GM12864 (cell line): Measurements from ENCODE around the gene ASB12.
"Not testable (repeated sequence)": the region's sequence is repeated elsewhere in the genome, so short reads cannot be mapped to it uniquely, and the experiment has no call there.

Source experiments
- DNase-seq: peaks from one replicate; pipeline ENCODE4 v3.0.0-alpha.2; 2011; ENCODE audit warnings: low read depth
- H3K4me3 ChIP-seq: 2 replicates; pipeline ENCODE4 v1.5.1; 2011; ENCODE audit warnings: mild to moderate bottlenecking, low read depth, low read length, control low read depth
- TF ChIP-seq, protein P1 (sequence below): IDR thresholded peaks from 2 replicates; pipeline ENCODE4 v1.5.1; 2011; ENCODE audit warnings: low read depth, mild to moderate bottlenecking, moderate library complexity, low read length, control low read depth, inconsistent platforms; ENCODE audit errors: missing control alignments

Gene ASB12, protein sequence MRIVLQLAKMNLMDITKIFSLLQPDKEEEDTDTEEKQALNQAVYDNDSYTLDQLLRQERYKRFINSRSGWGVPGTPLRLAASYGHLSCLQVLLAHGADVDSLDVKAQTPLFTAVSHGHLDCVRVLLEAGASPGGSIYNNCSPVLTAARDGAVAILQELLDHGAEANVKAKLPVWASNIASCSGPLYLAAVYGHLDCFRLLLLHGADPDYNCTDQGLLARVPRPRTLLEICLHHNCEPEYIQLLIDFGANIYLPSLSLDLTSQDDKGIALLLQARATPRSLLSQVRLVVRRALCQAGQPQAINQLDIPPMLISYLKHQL

DNA sequence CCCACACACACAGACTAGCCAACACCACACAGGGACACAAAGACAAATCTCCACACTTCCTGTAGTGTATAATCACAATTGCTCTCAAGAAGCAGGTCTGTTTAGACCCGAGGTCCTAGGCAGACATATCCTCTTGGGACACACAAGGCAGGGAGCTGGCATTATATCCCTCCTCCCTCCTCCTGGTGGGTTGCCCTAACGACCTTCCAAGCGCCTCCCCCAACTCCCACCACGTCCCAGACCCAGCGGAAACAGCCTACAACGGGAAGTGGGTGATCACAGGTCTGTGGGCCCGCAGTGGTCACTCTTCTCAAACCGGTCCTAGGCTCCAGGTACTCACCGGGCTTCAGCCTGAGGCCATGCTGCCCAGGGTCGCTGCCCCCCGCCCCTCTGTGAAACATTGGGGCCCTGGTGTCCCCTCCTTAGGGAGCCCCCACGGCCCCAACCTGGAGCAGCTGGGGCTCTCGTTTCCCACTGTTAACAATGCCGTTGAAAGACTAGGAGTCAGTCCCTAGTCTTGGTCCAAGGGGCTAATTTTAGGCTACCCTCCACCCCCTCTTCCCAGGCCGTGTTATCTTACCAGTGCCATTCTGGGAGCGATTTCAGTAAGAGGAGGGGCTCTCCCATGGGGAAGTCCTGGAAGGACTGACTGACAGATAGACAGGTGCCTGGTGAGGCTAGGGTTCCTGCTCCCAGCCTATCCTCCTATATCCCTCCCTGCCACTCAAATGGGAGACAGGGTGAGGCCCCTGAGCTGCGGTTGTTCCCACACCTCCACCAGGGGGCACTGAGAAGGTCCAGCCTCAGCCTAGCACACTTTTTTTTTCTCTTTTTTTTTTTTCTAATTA, at the start of gene ASB12:
TSS of gene ASB12 (minus strand) at position 485 of the 848 bp plus-strand sequence. CDS start 4,957 bp downstream, outside the sequence.
- no peak for DNase-seq
- TF ChIP-seq, protein P1, sequence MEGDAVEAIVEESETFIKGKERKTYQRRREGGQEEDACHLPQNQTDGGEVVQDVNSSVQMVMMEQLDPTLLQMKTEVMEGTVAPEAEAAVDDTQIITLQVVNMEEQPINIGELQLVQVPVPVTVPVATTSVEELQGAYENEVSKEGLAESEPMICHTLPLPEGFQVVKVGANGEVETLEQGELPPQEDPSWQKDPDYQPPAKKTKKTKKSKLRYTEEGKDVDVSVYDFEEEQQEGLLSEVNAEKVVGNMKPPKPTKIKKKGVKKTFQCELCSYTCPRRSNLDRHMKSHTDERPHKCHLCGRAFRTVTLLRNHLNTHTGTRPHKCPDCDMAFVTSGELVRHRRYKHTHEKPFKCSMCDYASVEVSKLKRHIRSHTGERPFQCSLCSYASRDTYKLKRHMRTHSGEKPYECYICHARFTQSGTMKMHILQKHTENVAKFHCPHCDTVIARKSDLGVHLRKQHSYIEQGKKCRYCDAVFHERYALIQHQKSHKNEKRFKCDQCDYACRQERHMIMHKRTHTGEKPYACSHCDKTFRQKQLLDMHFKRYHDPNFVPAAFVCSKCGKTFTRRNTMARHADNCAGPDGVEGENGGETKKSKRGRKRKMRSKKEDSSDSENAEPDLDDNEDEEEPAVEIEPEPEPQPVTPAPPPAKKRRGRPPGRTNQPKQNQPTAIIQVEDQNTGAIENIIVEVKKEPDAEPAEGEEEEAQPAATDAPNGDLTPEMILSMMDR: no peak
- H3K4me3 ChIP-seq: no peak within 1 kb of the TSS

DNA sequence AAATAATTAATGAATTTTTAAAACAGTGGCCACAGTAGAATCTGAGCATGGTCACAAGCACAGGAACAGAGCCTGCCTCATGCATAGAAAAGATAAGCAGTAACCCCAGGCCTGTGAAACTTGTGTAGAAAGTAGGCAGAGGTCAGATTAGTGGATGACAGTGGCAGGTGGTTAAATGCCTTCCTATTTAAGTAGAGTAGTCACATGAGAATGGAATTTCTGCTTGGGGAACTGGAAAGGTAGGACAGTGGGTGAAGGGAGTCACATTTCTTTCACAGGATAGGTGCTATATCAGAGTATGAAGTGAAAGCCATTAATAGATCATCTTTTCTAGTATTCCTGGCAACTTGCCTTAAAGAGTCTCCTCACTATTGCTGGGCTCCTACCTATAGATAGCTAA, 34.9 kb upstream of the ASB12 start:
- TF ChIP-seq, protein P1: no peak
- no peak for DNase-seq
- no peak overlapping the region for H3K4me3 ChIP-seq

DNA sequence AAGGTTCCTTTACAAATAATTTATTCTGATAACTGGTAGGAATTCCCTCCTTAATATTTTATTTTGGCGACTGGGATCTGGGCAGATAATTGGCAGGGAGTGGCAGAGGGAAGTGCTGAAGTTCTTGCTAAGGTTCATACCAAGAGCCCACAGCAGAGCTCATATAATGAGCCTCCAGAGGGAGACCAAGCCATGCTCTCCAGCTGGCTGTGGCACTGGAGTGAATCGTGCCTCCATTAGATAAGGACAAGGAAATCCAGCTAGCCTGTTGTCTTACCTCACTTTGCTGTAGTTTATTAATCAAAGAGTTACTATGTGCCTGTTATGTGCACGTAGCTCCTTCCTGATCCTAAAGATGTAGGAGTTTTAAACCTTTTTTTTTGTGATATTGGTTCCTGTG, 1.3 kb downstream of the ASB12 start:
- TF ChIP-seq, protein P1: no peak
- no peak for DNase-seq
- H3K4me3 ChIP-seq: no peak overlapping the region

DNA sequence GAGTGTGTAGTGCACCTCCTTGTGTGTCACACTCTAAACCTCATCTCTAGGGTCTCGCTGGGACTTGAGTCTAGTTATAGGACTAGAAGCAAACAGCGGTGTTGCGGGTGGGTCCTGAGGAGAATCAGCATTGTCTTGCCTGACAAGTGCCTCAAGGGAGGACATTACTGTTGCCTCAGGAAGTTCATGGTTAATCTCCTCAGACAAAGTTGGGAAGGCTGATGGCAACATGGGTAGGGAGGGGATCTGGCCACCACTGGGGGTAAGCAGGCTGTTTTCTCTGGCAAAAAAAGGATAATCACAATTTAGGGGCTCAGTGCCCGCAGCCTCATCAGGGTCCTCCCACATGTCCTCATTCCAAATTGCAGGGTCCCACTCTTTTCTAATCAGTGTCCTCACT, 12.4 kb downstream of the ASB12 start:
- DNase-seq: no peak
- TF ChIP-seq, protein P1: no peak
- no peak overlapping the region for H3K4me3 ChIP-seq

DNA sequence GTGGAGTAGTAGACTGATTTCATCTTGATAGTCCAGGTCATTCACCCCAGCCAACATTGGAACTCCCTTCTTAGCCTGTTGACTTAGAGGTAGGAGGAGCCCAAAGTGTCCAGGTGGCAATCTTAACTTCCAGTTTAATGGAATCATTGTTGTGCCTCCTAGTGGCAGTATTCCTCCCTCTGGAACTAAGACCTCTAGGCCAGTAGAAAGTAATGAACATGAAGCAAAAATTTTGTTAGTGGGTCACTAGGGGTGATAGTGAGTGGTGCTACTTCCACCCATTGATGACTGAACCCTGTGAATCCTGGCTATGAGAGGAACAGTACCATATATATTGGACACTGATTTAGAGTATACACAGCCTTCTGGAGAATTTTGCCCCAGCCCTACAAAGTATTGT, 16.4 kb downstream of the ASB12 start:
- H3K4me3 ChIP-seq, DNase-seq: not testable (repeated sequence)

DNA sequence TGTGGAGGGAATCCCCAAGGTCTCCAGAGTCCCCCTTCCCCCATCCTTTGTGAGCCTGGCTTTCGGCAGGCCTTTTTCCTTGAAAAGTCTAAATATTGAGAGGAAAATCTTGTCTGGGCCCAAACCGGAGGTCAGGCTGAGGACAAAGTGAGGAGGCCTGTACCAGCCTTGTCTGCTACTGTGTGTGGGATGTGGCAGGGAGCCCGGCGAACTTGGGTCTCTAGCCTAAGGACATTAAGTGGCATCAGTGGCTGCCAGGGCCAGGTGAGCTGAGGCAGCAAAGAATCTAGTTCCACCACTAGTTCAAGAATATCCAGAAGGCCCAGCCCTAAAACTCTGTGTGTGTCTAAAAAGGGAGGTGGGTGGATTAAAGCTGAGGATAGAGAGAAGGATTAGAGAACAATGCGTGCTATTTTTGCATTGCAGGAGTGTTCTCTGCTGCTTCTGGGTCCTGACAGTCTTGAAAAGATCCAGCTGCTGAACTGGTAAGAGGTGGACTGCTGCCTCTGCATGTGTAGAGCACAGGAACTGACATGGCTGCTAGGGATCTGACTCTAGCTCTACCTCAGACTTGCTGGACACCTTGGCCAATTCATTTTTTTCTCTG, 23.7 kb downstream of the ASB12 start:
- no peak for DNase-seq
- H3K4me3 ChIP-seq: peak overlapping the region; percentile 53
- TF ChIP-seq, protein P1: no peak

DNA sequence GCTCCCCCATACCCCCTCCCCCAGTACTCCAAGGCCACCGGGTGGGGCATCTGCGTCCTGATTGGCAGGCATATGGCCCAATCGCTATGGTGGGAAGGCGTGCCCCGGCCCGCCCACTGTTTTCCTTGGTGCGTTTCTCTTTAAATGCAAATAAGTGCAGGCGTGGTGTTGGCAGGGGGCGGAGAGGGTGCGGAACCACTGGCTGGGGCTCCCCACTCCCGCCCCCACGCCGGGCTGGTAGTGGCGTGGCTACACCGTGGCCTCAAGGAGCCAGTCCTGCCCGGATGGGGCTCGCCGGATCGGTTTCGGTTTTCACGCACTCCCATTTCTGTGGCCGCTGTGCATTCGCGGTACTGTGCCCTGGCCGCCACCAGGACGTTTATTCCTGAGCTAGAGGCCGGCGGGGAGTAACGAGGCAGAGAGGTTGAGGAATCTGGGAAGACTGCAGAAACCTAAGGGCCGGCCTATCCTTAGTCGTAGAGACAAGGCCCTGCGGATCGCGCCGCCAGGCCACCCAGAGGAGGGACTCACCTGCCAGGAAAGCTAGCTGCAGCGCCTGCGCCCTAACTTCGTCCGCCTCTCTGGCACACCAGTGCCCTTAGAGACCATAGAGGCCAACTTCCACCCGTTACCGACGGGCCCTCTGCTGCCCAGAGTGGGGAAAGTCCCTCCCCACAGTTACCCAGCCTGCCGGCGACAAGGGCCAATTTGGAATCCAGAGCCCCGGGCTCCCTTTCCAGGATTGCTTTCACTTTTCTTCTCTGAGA, 24.5 kb downstream of the ASB12 start:
- peak; percentile 70 for DNase-seq
- peak overlapping the region; percentile 53 for H3K4me3 ChIP-seq
- TF ChIP-seq, protein P1: no peak
